ENCODE data around the gene RUBCN.
"Not testable (repeated sequence)": the region's sequence is repeated elsewhere in the genome, so short reads cannot be mapped to it uniquely, and the experiment has no call there.

RUBCN gene

GRCh38 chr3:197734667-197735318, 1.9 kb downstream of the RUBCN start:
- no peak for TF ChIP-seq CTCF (conservative IDR thresholded peaks at IDR 0.05)
- no peak overlapping the region for H3K27ac ChIP-seq

GRCh38 chr3:197733042-197733441, 3.7 kb downstream of the RUBCN start:
- TF ChIP-seq CTCF (conservative IDR thresholded peaks at IDR 0.05): no peak
- no peak overlapping the region for H3K27ac ChIP-seq

- not testable (repeated sequence) for H3K27ac ChIP-seq
Measured at GRCh38 chr3:197731483-197731882, 5.2 kb downstream of the RUBCN start.

- H3K27ac ChIP-seq: not testable (repeated sequence)
Measured at GRCh38 chr3:197730770-197731169, 5.9 kb downstream of the RUBCN start.

- no peak for TF ChIP-seq CTCF (conservative IDR thresholded peaks at IDR 0.05)
- no peak overlapping the region for H3K27ac ChIP-seq
Measured at GRCh38 chr3:197730200-197730599, 6.5 kb downstream of the RUBCN start.

- no peak for TF ChIP-seq CTCF (conservative IDR thresholded peaks at IDR 0.05)
- no peak overlapping the region for H3K27ac ChIP-seq
Measured at GRCh38 chr3:197728487-197728886, 8.2 kb downstream of the RUBCN start.

- H3K27ac ChIP-seq: not testable (repeated sequence)
Measured at GRCh38 chr3:197727878-197728277, 8.8 kb downstream of the RUBCN start.

GRCh38 chr3:197722734-197723133, 14.0 kb downstream of the RUBCN start:
- H3K27ac ChIP-seq: no peak overlapping the region
- TF ChIP-seq CTCF (conservative IDR thresholded peaks at IDR 0.05): no peak

GRCh38 chr3:197720694-197721093, 16.0 kb downstream of the RUBCN start:
- no peak for TF ChIP-seq CTCF (conservative IDR thresholded peaks at IDR 0.05)
- no peak overlapping the region for H3K27ac ChIP-seq
